HUES64 (cell line): ENCODE measurements around the gene LIMS1.
"Not testable (repeated sequence)": the region's sequence is repeated elsewhere in the genome, so short reads cannot be mapped to it uniquely, and the experiment has no call there.

Experiments used
- H3K27ac ChIP-seq: 2 replicates; pipeline ENCODE4 v1.7.0; 2013; ENCODE audit warnings: low read depth, low read length, inconsistent platforms
- H3K27me3 ChIP-seq: 2 replicates; pipeline ENCODE4 v1.6.1; 2013; ENCODE audit warnings: mild to moderate bottlenecking, low read length; ENCODE audit not compliant: insufficient read depth
- H3K36me3 ChIP-seq: 2 replicates; pipeline ENCODE4 v1.6.1; 2013; ENCODE audit warnings: mild to moderate bottlenecking, low read length; ENCODE audit not compliant: insufficient read depth
- H3K4me1 ChIP-seq: 2 replicates; pipeline ENCODE4 v1.6.1; 2013; ENCODE audit warnings: mild to moderate bottlenecking, low read length, moderate library complexity; ENCODE audit not compliant: insufficient read depth
- H3K4me3 ChIP-seq: 2 replicates; pipeline ENCODE4 v1.5.1; 2013; ENCODE audit warnings: mild to moderate bottlenecking, low read length, moderate library complexity
- H3K9ac ChIP-seq: 2 replicates; pipeline ENCODE4 v1.6.1; 2013; ENCODE audit warnings: mild to moderate bottlenecking, low read depth, low read length
- H3K9me3 ChIP-seq: 2 replicates; pipeline ENCODE4 v1.6.1; 2013; ENCODE audit warnings: low read depth, low read length; ENCODE audit not compliant: insufficient read depth
- WGBS: fragments of 150-250, 120-280 bp; methylation state at CpG from one replicate; pipeline ENCODE4 v1.1.7; 2013; ENCODE audit warnings: missing lambda C conversion rate; 5-methylcytosine and 5-hydroxymethylcytosine counted together

The LIMS1 gene

GRCh38 chr2:108670282-108670681 is 136.0 kb downstream of the LIMS1 start:
- H3K36me3 ChIP-seq, H3K27me3 ChIP-seq, H3K9ac ChIP-seq, H3K4me1 ChIP-seq, H3K9me3 ChIP-seq, H3K27ac ChIP-seq, H3K4me3 ChIP-seq: not testable (repeated sequence)
- 100% methylated on average over 1 of the region's 1 CpG for WGBS

- not testable (repeated sequence) for H3K36me3 ChIP-seq, H3K9me3 ChIP-seq, H3K27me3 ChIP-seq, H3K9ac ChIP-seq, H3K27ac ChIP-seq, H3K4me3 ChIP-seq, H3K4me1 ChIP-seq
- WGBS: no CpG with 5 or more reads among the region's 6 CpGs
Measured at GRCh38 chr2:108672200-108672805, 138.0 kb downstream of the LIMS1 start.

GRCh38 chr2:108676522-108676921 is 142.3 kb downstream of the LIMS1 start:
- H3K4me1 ChIP-seq, H3K27ac ChIP-seq, H3K4me3 ChIP-seq, H3K9me3 ChIP-seq, H3K9ac ChIP-seq, H3K27me3 ChIP-seq: not testable (repeated sequence)
- peaks cover 13% of the 10 kb centered on the region; the same call in 1 of the 2 replicates for H3K36me3 ChIP-seq
- WGBS: no CpG with 5 or more reads among the region's 1 CpG

- 98% methylated on average over 3 of the region's 4 CpGs for WGBS
- not testable (repeated sequence) for H3K27ac ChIP-seq, H3K4me1 ChIP-seq, H3K27me3 ChIP-seq, H3K9ac ChIP-seq, H3K9me3 ChIP-seq, H3K4me3 ChIP-seq
- peaks cover 16% of the 10 kb centered on the region; the same call in 1 of the 2 replicates for H3K36me3 ChIP-seq
Measured at GRCh38 chr2:108677239-108677744, 143.0 kb downstream of the LIMS1 start.

GRCh38 chr2:108678198-108678651 is 144.0 kb downstream of the LIMS1 start:
- not testable (repeated sequence) for H3K4me1 ChIP-seq, H3K27ac ChIP-seq, H3K9ac ChIP-seq, H3K4me3 ChIP-seq, H3K27me3 ChIP-seq, H3K9me3 ChIP-seq
- WGBS: 87% methylated on average over 4 of the region's 4 CpGs
- peaks cover 12% of the 10 kb centered on the region; the same call in 1 of the 2 replicates for H3K36me3 ChIP-seq

- not testable (repeated sequence) for H3K9me3 ChIP-seq, H3K4me3 ChIP-seq, H3K27ac ChIP-seq, H3K9ac ChIP-seq, H3K4me1 ChIP-seq, H3K27me3 ChIP-seq
- no CpG with 5 or more reads among the region's 2 CpGs for WGBS
- H3K36me3 ChIP-seq: peaks cover 26% of the 10 kb centered on the region; the same call in 1 of the 2 replicates
Measured at GRCh38 chr2:108680805-108681204, 146.5 kb downstream of the LIMS1 start.

- WGBS: 92% methylated on average over 5 of the region's 15 CpGs
- not testable (repeated sequence) for H3K36me3 ChIP-seq, H3K27me3 ChIP-seq, H3K9me3 ChIP-seq, H3K27ac ChIP-seq, H3K4me1 ChIP-seq, H3K4me3 ChIP-seq, H3K9ac ChIP-seq
Measured at GRCh38 chr2:108688818-108689756, 154.8 kb downstream of the LIMS1 start.

GRCh38 chr2:108690001-108690400 is 155.7 kb downstream of the LIMS1 start:
- not testable (repeated sequence) for H3K27me3 ChIP-seq, H3K9ac ChIP-seq, H3K27ac ChIP-seq, H3K4me3 ChIP-seq, H3K4me1 ChIP-seq, H3K36me3 ChIP-seq, H3K9me3 ChIP-seq
- no CpG with 5 or more reads among the region's 1 CpG for WGBS

- Histone ChIP-seq H3K27me3 (no peaks in the 10 kb centered on the region), H3K36me3 (no peaks in the 10 kb centered on the region), H3K9ac (no peak overlapping the region), H3K9me3 (no peaks in the 10 kb centered on the region), H3K4me3 (no peak overlapping the region), H3K4me1 (no peaks in the 10 kb centered on the region), H3K27ac (no peak overlapping the region)
- WGBS: 97% methylated on average over 7 of the region's 7 CpGs
Measured at GRCh38 chr2:108691447-108691846, 157.2 kb downstream of the LIMS1 start.

GRCh38 chr2:108701208-108701607 is 166.9 kb downstream of the LIMS1 start:
- H3K36me3 ChIP-seq: no peaks in the 10 kb centered on the region
- no peak overlapping the region for H3K9ac ChIP-seq
- H3K4me3 ChIP-seq: no peak overlapping the region
- no peaks in the 10 kb centered on the region for H3K27me3 ChIP-seq
- no peak overlapping the region for H3K27ac ChIP-seq
- H3K4me1 ChIP-seq: no peaks in the 10 kb centered on the region
- 91% methylated on average over 3 of the region's 3 CpGs for WGBS
- no peaks in the 10 kb centered on the region for H3K9me3 ChIP-seq

GRCh38 chr2:108701806-108702205 is 167.5 kb downstream of the LIMS1 start:
- Histone ChIP-seq H3K27me3 (no peaks in the 10 kb centered on the region), H3K4me1 (no peaks in the 10 kb centered on the region), H3K36me3 (no peaks in the 10 kb centered on the region), H3K9ac (no peak overlapping the region), H3K4me3 (no peak overlapping the region), H3K27ac (no peak overlapping the region), H3K9me3 (no peaks in the 10 kb centered on the region)
- WGBS: 94% methylated on average over 2 of the region's 2 CpGs
